Stimulated activated naive CD4-positive, alpha-beta T cell treated with Interleukin-2 at 50 U/mL for 16 hours (primary cell): ENCODE measurements around the gene ATP6V1C2.

Source experiments
- DNase-seq: peaks from one replicate; lab custom pipeline; 2025; lab: John Stamatoyannopoulos, UW

Gene ATP6V1C2

GRCh38 chr2:10732924-10733565 is 11.6 kb downstream of the ATP6V1C2 start:
- no peak for DNase-seq

GRCh38 chr2:10733566-10733925 is 12.1 kb downstream of the ATP6V1C2 start:
- no peak for DNase-seq

DNA sequence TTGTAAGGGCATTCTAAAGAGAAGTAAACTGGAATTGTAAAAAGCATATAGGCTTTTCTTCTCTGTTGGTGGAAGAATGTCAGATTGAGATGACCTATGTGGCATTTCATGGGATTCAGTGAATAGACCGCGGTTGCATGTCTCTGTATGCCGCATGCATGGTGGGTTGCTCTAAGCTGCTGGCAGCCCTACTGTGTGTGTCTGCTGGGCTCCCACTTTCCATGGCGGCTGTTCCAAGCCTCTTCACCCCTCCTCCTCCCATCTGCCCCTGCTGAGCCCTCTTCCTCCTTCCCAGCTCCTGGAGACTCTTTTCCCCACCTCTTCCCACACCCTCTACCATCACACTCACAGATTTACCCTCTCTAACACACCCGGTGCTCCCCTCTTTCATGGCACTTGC is 12.6 kb downstream of the ATP6V1C2 start:
- DNase-seq = no peak

GRCh38 chr2:10738192-10738591 is 16.8 kb downstream of the ATP6V1C2 start:
- DNase-seq = no peak

- no peak for DNase-seq
Measured at GRCh38 chr2:10740226-10740625, 18.8 kb downstream of the ATP6V1C2 start.

DNA sequence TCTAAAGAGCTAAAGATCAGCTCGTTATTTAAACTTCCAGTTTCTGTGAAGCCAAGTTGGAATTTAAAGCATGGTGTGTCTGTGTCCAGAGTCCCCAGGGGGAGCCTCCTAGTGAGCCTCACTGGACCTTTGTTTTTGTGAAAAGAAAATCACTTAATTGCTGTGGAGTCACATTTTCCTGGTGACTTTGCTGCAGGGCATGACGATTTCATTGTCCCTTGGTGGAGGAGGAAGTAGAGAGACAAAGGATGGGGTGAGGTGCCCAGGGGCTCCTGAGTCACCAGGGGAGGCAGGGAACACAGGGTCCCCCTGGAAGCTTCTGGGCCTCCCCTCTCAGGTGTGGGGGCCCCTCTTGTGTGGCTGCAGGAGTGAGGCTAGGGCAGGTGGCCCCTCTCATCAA is 19.7 kb downstream of the ATP6V1C2 start:
- no peak for DNase-seq

- no peak for DNase-seq
Measured at GRCh38 chr2:10742666-10743065, 21.2 kb downstream of the ATP6V1C2 start.

- DNase-seq = no peak
Measured at GRCh38 chr2:10750610-10751009, 29.2 kb downstream of the ATP6V1C2 start.

DNA sequence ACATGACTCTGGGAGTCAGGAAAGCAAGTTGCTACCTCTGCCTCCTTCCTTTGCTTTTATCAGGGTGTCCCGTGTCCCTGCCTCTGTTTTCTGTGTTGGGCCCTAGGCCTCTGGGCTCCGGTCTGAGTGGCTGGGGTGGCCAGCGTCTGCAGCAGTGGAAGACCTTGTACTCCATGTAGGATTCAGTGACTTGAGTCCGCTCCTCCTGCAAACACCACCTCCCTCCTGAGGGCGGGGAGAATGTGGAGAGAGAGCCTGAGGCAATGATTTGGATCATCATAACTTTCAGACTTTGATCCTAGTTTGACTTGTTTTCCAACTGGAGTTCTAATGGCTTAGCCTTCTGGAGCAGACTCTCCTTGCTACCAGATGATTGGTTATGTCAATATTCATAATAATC is 30.8 kb downstream of the ATP6V1C2 start:
- DNase-seq = no peak

DNA sequence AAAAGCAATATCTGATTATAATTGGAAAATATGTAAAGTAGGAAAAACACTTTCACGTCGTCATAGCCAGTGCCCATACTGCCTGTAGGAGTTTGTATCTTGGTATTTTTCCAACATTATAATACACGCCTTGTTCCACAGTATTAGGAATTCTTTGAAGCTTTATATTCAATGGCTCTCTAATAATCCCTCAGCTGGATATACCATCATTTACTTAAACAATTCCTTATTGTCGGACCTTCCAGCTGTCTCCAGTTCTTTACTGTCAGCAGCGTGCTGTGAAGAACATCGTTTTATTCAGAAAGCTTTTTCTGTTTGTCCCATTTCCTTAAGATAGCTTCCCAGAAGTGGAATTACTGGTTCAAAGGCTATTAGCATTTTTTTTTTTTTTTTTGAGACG is 31.7 kb downstream of the ATP6V1C2 start:
- DNase-seq = no peak

DNA sequence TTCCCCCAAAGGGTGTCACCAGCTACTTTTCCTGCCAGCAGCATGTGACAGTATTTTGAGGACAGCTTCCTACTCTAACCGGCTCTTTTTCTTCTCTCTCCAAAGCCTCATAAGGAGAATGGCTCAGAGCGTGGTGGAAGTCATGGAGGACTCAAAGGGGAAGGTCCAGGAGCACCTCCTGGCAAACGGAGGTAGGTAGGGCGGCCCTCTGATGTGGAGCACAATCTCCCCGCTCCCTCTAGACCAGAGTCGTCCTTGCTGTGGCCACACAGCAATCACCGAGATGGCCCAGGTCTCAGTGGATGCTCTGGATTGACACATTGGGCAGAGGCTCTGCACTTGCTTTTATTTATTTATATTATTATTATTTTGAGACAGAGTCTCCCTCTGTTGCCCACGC is 32.4 kb downstream of the ATP6V1C2 start:
- no peak for DNase-seq

GRCh38 chr2:10755621-10756020 is 34.2 kb downstream of the ATP6V1C2 start:
- no peak for DNase-seq

DNA sequence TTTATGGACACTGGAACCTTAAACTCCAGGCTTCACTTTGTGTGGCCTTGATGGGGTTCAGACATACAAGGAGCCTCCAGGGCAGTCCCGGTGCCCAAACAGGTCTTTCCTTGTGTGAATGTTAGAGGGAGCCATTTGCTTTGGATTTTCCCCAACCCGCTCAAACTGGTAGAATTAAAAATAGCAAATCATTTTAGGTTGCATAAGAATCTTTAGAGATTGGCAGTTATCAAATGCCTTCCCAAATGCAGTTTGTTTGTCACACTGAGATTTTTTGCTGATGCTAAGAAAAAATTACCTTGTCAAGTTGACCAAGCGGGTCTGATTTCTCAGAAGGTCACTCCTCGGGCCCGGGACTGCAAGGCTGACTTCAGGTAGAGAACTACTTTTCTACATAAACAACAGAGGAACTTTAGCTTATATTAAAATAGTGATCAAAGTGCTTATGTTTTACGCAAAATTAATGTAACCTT is 36.4 kb downstream of the ATP6V1C2 start:
- no peak for DNase-seq

GRCh38 chr2:10759151-10759714 is 37.8 kb downstream of the ATP6V1C2 start:
- DNase-seq = no peak

DNA sequence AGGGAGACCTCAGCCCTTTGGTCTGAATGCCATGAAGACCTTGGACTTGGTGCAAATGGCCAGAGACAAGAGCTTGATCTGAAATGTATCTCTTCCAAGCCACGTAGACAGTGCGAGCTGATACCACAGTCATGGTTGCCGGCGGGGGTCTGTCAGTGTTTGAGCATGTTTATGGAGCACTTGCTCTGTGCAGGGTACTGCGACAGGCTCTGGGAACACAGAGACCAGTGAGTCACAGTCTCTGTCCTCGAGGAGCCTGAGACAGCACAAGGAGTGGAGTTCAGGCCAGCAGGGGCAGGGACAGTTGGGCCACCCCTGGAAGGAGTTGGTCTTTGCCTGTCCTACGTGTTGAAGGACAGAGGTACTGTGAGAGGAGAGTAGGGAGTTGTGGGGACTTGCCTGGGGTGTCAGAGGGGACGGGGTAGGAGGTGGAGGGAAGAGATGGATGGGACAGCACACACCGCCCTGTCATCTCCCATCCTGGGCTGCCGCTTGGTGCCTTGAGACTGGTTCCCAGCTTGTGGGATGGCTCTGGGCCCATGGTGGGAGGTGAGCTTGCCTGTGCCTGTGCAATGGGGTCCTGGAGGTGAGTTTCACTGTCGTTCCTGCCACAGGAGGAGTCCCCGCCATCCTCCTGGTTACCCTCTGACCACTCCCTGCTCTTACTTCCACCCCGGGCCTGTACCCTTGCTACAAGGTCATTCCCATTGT is 39.5 kb downstream of the ATP6V1C2 start:
- DNase-seq = no peak

DNA sequence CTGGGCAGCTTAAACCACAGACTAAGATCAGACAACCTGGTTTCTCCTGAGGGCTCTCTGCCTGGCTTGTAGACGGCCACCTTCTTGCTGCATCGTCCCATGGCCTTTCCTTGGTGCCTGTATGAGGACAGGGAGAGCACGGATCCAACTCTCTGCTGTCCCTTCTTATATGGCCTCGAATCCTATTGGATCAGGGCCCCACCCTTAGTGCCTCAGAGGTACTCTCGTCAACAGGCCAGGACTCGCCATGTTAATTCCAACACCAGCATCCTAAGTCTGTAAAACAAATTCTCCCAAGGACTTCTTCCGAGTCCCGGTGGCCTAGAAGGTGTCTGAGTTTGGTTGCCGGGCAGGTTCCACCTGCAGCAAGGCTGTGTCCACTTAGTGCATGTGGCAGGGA is 40.2 kb downstream of the ATP6V1C2 start:
- DNase-seq = no peak

- no peak for DNase-seq
Measured at GRCh38 chr2:10762651-10763460, 41.4 kb downstream of the ATP6V1C2 start.

DNA sequence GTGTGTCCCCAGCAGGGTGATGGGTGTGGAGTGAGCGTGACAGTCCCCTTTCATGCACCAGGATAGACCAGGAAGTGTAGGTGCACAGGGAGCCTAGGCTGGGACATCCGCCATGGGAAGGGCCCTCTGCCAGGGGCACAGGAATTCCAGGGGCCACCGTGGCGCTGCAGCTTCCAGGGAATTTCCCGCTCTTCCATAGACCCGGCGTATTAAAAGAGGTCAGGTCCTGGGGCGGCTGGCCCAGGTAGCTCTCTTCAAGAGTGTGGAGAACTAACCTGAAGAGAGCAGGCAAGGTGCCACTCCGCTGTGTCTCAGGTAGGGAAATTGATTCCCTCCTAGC is 42.0 kb downstream of the ATP6V1C2 start:
- no peak for DNase-seq

GRCh38 chr2:10764096-10764785 is 42.8 kb downstream of the ATP6V1C2 start:
- DNase-seq = no peak

- no peak for DNase-seq
Measured at GRCh38 chr2:10764896-10765295, 43.5 kb downstream of the ATP6V1C2 start.

DNA sequence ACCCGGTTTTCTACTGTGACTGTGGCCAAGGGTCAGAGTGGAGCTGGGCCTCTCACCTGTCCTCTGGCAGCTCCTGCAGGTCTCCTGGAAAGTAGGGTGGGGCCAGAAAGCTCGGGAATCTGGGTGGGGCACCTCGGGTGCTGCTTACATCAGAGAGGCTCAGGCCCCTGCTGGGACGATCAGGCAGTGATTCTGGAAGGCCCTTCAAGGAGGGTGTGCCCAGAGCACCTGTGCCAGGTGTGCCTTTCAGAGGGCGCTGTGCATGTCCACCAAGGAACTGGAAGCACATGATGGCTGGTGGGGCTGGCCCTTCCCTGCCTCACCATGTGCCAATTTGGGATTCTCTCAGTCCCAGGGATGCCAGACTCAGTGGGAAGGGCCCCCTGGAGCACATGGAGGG is 44.0 kb downstream of the ATP6V1C2 start:
- no peak for DNase-seq

DNA sequence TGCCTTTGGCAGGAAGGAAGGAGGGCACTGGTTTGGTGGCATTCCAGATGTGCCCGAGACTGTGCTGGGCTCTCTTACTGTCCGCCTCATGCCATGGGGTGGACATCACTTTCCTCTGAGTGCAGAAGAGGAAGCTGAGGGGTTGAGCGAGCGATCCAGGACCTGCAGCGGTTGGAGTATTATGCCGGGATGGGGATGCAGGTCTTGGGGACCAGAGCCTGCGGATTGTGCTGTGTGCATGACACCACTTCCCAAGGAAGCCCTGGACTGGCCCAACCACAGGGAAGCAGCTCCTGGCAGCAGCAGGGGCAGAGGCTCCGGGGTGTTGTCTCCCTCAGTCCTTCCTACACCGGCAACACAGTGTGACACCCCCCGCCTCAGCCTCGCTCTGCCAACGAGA is 44.5 kb downstream of the ATP6V1C2 start:
- no peak for DNase-seq
